ENCODE measurements around the gene SCYL3.

The SCYL3 gene

DNA sequence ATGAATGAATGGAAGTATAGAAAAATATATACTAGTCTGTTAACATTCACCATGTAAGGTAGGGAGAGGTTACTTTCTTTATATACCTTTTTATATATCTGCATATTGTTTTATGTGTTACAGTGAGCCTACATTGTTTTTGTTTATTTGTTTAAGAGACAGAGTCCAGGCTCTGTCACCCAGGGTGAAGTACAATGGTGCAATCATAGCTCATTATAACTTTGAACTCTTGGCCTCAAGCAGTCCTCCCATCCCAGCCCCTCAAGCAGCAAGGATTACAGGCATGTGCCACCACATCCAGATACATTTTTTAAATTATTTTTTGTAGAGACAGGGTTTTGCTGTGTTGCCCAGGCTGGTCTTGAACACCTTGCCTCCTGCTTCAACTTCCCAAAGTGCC is 7.4 kb upstream of the SCYL3 start:
- no peak for DNase-seq (ENCODE audit: low read depth)
- H3K4me3 ChIP-seq (ENCODE audit: low read depth, low read length), result no peak overlapping the region

DNA sequence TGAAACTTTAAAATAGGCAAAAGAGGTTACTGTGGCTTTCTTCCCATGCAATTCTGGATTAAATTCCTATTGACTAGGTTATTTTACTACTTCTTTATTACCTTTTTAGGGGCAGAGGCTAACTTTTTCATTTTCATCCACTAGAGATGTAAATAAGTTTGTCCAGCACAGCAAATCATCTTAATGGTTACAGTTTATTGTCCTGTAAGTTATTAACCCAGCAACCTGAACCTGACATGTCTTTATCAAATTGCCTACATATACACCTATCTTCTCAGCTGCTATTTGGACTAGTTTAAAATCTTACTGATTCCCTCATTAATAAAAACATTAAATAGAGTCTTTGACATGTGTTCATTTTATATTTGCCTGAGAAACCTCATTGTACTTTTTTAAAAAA is 6.9 kb upstream of the SCYL3 start:
- H3K4me3 ChIP-seq (ENCODE audit: low read depth, low read length), result no peak overlapping the region
- DNase-seq (ENCODE audit: low read depth), result no peak

DNA sequence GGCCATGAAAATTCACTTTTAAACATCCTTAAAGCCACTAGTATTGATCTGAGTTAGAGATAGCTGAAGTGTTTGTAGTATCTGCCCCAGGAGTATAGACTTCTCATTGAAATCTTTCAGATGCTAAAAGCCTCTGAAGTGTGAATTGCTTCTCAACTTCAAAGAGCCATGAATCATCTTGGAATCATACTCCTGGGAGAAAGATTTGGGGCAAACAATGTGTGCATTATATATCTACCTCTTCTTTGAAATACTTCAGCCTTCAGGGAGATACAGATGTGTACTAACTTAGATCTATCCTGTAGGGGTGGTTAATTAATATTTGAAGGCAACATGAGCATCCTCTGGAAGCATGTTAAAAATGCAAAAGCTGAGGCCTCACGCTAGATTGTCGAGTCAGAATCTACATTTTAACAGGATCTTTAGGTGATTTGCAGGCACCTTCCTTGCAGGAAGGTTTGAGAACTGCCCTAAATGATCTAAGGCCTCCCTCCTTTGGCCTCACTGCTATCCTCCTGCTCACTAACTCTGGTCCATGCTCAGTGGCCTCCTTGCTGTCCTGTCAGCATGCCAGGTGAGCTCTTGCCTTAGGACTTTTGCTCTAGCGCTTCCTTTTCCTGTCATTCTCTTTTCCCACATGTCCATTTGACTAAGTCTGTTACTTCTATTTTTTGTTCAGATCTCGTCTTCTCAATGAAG is 6.0 kb upstream of the SCYL3 start:
- DNase-seq (ENCODE audit: low read depth), result no peak

GRCh38 chr1:169896013-169896412 is 2.3 kb upstream of the SCYL3 start:
- DNase-seq (ENCODE audit: low read depth), result no peak
- H3K4me3 ChIP-seq (ENCODE audit: low read depth, low read length), result no peak overlapping the region

More for the DNA sequence above, 6.0 kb upstream of the SCYL3 start:
- no peak overlapping the region for H3K4me3 ChIP-seq (ENCODE audit: low read depth, low read length)

- peak overlapping the region; percentile 85 for H3K4me3 ChIP-seq (ENCODE audit: low read depth, low read length)
- DNase-seq (ENCODE audit: low read depth), result no peak
Measured at GRCh38 chr1:169894424-169895145, 889 bp upstream of the SCYL3 start.

DNA sequence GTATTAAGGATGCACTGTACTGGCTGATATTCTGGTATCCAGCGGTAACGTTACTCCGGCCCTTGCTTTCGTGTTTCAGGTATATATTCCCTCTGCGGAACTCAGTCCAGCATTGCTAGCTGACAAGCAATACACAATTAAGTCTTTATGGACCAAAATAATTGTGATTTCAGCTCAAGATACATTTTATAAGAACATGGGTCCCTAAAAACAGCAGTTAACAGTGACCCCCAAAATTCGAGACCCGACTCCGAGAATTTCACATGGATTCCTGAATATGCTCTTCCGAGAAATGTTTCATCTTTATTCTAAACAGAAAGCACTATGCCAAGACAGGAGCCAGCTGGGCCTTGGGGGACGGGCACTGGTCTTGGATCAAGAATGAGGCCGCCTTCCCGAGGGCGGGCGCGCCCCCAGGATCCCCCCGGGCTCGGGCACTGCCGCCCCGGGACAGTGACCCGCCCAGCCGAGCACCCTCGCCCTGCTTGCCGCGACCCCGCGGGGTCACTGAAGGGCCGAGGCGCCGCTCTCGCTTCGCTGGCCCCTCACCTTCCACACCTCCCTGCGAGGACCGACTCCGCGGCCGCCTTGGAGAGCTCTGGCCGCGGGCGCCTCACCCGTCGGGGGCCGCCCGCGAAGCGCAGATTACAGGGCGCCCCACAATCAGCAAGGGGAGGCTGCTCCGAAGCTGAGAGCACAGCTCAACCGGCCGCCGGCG is 610 bp downstream of the SCYL3 start:
- H3K4me3 ChIP-seq (ENCODE audit: low read depth, low read length), result peak overlapping the region; percentile 85
- DNase-seq (ENCODE audit: low read depth), result no peak

DNA sequence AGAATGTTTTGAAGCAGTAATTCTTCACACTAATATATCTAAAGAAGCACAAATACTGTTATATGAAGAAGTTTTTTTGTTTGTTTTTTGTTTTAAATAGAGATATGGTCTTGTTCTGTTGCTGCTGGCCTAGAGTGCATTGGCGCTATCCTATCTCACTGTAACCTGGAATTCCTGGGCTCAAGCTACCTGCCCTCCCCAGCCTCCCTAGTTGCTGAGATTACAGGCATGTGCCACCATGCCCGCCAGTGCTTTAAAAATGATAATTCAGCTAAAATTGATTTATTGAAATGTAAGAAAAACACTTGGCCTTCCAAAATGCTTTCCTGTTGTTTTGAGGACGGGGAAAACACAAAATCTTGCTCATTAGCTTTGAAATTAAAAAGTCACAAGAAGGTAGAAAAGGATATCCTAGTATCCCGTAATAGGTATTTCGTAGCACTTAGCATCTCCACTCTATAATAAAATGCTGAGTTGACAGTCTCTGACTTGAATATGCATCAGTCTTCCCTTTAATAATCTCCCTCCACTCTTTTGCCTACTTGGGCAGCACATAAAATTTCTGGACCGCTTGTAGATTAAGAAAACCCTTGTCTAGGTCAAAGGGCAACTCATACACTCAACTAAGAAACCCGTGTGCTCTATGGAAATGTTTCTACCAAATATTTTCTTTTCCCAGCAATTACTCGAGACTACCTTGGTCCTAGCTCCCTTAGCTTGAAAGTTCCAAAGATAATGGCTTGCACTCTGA is 1.3 kb downstream of the SCYL3 start:
- no peak for DNase-seq (ENCODE audit: low read depth)
- peak overlapping the region; percentile 85 for H3K4me3 ChIP-seq (ENCODE audit: low read depth, low read length)

DNA sequence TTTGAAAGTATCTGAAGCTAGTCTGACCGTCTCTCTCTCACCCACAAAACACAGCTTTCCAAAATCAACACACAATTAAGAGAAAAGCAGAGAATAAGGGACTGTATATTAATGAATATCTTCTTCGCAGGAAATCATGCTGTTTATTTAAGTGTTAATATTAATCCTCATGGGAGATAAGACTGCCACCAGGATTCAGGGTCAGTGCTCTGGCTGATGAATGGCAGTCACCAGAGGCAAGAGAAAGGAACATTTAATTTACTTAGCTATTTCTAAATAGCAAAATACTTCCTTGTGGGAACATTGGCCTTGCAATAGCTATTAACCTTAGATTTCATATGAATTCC is 2.2 kb downstream of the SCYL3 start:
- H3K4me3 ChIP-seq (ENCODE audit: low read depth, low read length), result no peak overlapping the region
- no peak for DNase-seq (ENCODE audit: low read depth)

GRCh38 chr1:169890761-169891538 is 2.7 kb downstream of the SCYL3 start:
- H3K4me3 ChIP-seq (ENCODE audit: low read depth, low read length), result no peak overlapping the region
- DNase-seq (ENCODE audit: low read depth), result no peak

DNA sequence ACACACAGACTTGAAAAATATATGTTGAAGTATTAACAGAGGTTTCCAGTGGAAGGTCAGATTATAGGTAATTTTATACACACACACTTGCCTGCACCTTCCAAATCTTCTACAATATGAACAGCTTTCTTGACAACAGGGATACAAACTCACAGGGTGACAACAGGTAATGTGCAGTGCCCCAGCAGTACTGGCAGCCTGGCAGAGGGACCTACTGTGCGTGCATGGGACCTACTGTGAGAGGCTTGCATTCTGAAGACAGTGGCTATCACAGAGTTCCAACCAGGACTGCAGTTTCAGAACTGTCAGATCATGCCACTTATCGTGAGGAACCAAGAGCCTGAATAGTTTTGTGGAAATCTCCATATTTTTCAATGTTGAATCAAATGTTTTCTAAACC is 3.8 kb downstream of the SCYL3 start:
- H3K4me3 ChIP-seq (ENCODE audit: low read depth, low read length), result no peak overlapping the region
- DNase-seq (ENCODE audit: low read depth), result no peak

GRCh38 chr1:169886931-169887330 is 6.8 kb downstream of the SCYL3 start:
- DNase-seq (ENCODE audit: low read depth), result no peak
- H3K4me3 ChIP-seq (ENCODE audit: low read depth, low read length), result no peak overlapping the region

- no peak overlapping the region for H3K4me3 ChIP-seq (ENCODE audit: low read depth, low read length)
- no peak for DNase-seq (ENCODE audit: low read depth)
Measured at GRCh38 chr1:169886422-169886821, 7.3 kb downstream of the SCYL3 start.

DNA sequence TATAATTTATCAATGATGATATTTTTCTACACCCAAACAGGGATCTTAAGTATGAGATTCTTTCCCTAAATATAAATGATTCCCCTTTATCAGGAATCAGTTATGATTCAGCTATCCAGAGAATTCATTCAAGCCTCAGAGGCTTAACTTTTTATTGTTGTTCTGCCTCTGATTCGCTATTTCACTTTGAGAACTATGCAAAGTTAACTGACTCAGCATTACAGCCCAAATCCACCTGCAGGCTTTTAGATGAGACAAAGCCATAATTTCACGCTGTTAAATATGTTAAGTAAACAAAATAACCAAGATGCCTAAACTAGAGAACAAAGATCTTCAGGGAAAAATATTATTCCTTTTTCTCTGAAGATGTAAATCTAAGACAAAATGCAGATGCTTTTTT is 8.5 kb downstream of the SCYL3 start:
- no peak overlapping the region for H3K4me3 ChIP-seq (ENCODE audit: low read depth, low read length)
- DNase-seq (ENCODE audit: low read depth), result no peak

GRCh38 chr1:169884634-169885033 is 9.1 kb downstream of the SCYL3 start:
- DNase-seq (ENCODE audit: low read depth), result no peak

GRCh38 chr1:169882039-169882511 is 11.6 kb downstream of the SCYL3 start:
- no peak overlapping the region for H3K4me3 ChIP-seq (ENCODE audit: low read depth, low read length)
- no peak for DNase-seq (ENCODE audit: low read depth)

More at GRCh38 chr1:169884634-169885033, 9.1 kb downstream of the SCYL3 start:
- H3K4me3 ChIP-seq (ENCODE audit: low read depth, low read length), result no peak overlapping the region

DNA sequence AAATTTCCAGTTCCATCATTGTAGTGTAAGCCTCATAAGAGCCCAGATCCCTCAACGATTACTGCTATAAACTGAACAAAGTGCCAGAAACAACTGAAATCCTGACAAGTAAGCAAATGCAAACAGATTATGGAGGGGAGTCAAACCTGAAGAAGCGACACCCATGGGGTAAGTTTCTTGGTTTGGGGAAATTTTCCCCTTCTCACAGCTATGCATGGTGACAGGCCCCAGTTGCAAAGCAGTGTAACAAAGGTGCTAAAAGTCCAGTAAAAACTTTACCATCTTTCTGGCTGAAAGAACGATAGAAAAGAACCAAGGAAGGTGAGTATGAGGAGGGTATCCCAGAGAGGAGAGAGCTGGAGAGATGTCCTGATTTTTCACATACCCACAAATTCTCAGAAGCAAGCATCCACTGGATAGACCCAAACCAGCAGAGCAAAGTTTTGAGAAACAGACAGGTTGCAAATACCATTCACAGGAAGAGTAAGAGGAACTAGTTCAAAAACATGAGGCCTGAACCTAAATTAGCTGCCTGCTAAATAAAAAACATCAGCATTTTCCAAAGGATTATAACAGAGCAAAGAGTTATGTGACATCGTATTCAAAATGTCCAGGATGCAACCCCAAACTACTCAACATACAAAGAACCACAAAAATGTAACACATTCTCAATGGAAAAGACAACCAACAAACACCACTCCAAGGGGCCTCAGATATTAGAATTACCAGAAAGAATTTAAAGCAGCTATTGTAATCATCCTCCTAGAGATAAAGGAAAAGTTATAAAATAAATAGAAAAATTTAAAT is 14.5 kb downstream of the SCYL3 start:
- H3K4me3 ChIP-seq (ENCODE audit: low read depth, low read length), result no peak overlapping the region
- DNase-seq (ENCODE audit: low read depth), result no peak

- no peak for DNase-seq (ENCODE audit: low read depth)
- H3K4me3 ChIP-seq (ENCODE audit: low read depth, low read length), result no peak overlapping the region
Measured at GRCh38 chr1:169878498-169878897, 15.2 kb downstream of the SCYL3 start.

- DNase-seq (ENCODE audit: low read depth), result peak; percentile 8
- H3K4me3 ChIP-seq (ENCODE audit: low read depth, low read length), result no peak overlapping the region
Measured at GRCh38 chr1:169877800-169878491, 15.8 kb downstream of the SCYL3 start.

Data from skeletal muscle cell (primary cell).